Nephron progenitor cell (in vitro differentiated cells): ENCODE measurements around the gene METRNL.

Experiments
- DNase-seq: peaks from one replicate; pipeline ENCODE4 v3.0.0; 2021
- H3K27ac Mint-ChIP-seq: 2 replicates; pipeline ENCODE4 v1.8.0; 2021; ENCODE audit warnings: mild to moderate bottlenecking, moderate library complexity, mixed read lengths
- H3K27me3 Mint-ChIP-seq: 2 replicates; pipeline ENCODE4 v1.8.0; 2021; ENCODE audit warnings: mild to moderate bottlenecking, low read depth, mixed read lengths; ENCODE audit not compliant: poor library complexity
- H3K36me3 Mint-ChIP-seq: 2 replicates; pipeline ENCODE4 v1.8.0; 2021; ENCODE audit warnings: low read depth, mixed read lengths
- H3K4me1 Mint-ChIP-seq: 2 replicates; pipeline ENCODE4 v1.8.0; 2021; ENCODE audit warnings: mixed read lengths
- H3K4me3 Mint-ChIP-seq: 2 replicates; pipeline ENCODE4 v1.8.0; 2021; ENCODE audit warnings: mild to moderate bottlenecking, moderate library complexity, mixed read lengths
- H3K9me3 Mint-ChIP-seq: 2 replicates; pipeline ENCODE4 v1.8.0; 2021; ENCODE audit warnings: mild to moderate bottlenecking, moderate library complexity, mixed read lengths
- TF ChIP-seq, protein P1 (sequence below): fragments of 200-600 bp; sonication (generic); IDR thresholded peaks from 2 replicates; pipeline ENCODE4 v1.5.0; 2021; ENCODE audit warnings: antibody characterized with exemption

The METRNL gene

DNA sequence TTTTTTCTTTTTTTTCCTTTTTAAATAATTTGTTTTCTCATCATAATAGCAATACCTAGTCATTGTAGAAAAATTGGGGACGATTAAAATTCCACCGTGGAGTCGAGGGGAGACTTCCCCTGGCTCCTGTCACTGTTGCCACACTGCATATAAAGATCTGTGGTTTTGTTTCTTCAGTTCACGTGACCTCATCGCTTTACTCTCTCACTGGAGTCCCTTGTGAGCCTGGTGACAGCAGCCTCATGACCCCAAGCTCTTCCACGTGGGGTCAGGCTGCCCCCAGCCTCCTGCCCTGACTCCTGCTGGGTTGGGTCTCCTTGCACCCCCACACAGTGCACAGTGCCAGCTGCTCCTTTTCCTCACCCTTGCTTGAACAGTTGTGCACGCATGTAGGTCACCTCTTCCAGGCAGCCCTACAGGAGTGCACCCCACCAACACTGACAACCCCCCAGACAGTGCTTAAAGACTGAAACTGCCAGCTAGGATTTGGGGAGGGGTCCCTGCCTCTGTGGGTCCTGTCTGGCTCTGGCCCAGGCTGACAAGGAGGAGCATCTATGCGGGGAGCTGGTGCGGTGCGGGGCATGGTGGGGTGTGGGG lies 7.3 kb upstream of the METRNL start:
- TF ChIP-seq, protein P1, sequence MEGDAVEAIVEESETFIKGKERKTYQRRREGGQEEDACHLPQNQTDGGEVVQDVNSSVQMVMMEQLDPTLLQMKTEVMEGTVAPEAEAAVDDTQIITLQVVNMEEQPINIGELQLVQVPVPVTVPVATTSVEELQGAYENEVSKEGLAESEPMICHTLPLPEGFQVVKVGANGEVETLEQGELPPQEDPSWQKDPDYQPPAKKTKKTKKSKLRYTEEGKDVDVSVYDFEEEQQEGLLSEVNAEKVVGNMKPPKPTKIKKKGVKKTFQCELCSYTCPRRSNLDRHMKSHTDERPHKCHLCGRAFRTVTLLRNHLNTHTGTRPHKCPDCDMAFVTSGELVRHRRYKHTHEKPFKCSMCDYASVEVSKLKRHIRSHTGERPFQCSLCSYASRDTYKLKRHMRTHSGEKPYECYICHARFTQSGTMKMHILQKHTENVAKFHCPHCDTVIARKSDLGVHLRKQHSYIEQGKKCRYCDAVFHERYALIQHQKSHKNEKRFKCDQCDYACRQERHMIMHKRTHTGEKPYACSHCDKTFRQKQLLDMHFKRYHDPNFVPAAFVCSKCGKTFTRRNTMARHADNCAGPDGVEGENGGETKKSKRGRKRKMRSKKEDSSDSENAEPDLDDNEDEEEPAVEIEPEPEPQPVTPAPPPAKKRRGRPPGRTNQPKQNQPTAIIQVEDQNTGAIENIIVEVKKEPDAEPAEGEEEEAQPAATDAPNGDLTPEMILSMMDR, result no peak
- Mint-ChIP-seq H3K4me3 (no peak overlapping the region), H3K36me3 (no peaks in the 10 kb centered on the region), H3K27ac (no peak overlapping the region), H3K4me1 (peaks cover 43% of the 10 kb centered on the region), H3K27me3 (peaks cover 27% of the 10 kb centered on the region), H3K9me3 (no peaks in the 10 kb centered on the region)
- no peak for DNase-seq

- peaks cover 38% of the 10 kb centered on the region for H3K4me1 Mint-ChIP-seq
- TF ChIP-seq, protein P1, result no peak
- H3K36me3 Mint-ChIP-seq, result no peaks in the 10 kb centered on the region
- peaks cover 31% of the 10 kb centered on the region for H3K27me3 Mint-ChIP-seq
- no peak overlapping the region for H3K27ac Mint-ChIP-seq
- H3K9me3 Mint-ChIP-seq, result no peaks in the 10 kb centered on the region
- H3K4me3 Mint-ChIP-seq, result no peak overlapping the region
- no peak for DNase-seq
Observed at GRCh38 chr17:83072600-83073358, 6.6 kb upstream of the METRNL start.

GRCh38 chr17:83073389-83074063 lies 5.9 kb upstream of the METRNL start:
- no peak overlapping the region for H3K4me3 Mint-ChIP-seq
- TF ChIP-seq, protein P1, result no peak
- peaks cover 39% of the 10 kb centered on the region for H3K4me1 Mint-ChIP-seq

DNA sequence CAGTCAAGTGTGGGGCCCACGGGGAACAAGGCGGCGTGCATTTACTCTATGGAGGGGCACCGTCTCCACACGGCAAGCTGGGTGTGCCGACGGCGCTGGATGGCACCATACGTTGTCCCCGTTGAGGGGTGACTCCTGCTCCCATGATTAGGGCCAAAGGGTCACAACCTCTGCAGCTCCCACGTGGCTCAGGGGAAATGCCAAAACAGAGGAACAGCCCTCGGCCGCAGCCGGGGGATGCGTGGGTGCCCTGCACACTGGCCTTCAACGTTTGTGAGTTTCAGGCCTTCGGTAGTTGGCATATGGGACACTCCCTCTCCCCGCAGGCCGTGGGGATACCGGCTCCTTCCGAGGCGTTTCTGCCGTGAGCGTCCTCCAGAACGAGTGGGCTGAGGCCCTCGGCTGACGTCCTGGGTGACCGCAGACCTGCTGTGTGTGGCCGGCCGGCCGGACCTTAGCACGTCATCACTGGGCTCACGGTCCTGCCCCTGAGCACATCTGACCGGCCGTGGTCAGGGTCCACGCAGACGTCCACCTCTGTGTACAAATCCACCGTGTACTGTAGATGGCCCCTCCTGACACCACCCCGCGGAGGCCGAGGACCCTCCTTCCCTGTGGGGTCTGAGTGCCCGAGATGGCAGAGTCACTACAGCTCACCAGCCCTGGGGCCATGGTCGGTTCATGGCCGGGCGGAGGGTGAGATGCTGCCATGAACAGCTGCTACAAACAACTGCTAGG lies 4.8 kb upstream of the METRNL start:
- Mint-ChIP-seq H3K4me3 (no peak overlapping the region), H3K36me3 (no peaks in the 10 kb centered on the region), H3K4me1 (peaks cover 32% of the 10 kb centered on the region), H3K27ac (no peak overlapping the region), H3K9me3 (no peaks in the 10 kb centered on the region), H3K27me3 (peaks cover 41% of the 10 kb centered on the region)
- no peak for DNase-seq
- TF ChIP-seq, protein P1, result no peak

More at GRCh38 chr17:83073389-83074063, 5.9 kb upstream of the METRNL start:
- no peak for DNase-seq
- peaks cover 38% of the 10 kb centered on the region for H3K27me3 Mint-ChIP-seq
- no peaks in the 10 kb centered on the region for H3K36me3 Mint-ChIP-seq
- H3K9me3 Mint-ChIP-seq, result no peaks in the 10 kb centered on the region
- no peak overlapping the region for H3K27ac Mint-ChIP-seq

DNA sequence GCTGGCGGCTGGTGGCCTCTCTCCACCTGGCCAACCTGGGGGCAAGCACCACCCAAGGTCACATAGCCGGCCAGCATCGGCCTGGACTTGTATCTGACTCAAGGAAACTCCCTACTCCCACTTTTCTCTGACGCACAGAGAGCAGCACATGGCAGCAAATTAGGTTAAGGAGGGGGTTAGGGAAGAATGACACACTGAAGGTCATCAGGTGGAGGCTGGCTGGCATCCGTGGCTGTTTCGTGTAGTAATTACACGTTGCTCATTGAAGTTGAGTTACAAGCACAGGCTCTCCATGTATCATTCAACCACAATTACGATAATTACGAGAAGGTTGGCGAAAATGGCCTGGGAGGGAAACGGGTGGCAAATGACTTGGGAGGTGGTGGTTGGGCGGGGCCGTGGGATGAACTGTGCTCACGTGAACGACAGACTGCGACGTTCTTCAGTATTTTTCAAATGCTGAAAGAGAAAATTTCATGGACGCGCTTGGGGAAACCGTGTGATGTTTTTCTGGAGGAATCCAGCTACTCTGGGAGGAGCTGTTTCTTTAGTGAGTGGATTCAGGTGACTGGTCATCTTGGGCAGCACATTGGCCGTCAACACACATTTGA lies 4.0 kb upstream of the METRNL start:
- Mint-ChIP-seq H3K4me1 (peaks cover 28% of the 10 kb centered on the region), H3K36me3 (no peaks in the 10 kb centered on the region), H3K27me3 (peaks cover 41% of the 10 kb centered on the region), H3K9me3 (no peaks in the 10 kb centered on the region), H3K27ac (no peak overlapping the region), H3K4me3 (no peak overlapping the region)
- TF ChIP-seq, protein P1, result no peak
- DNase-seq, result no peak
